OCI-LY1 (cell line): ENCODE results near the gene CPM.

Experiments
- H2AFZ ChIP-seq: fragments of 200-600 bp; sonication (generic), shearing (Covaris generic); 2 replicates; pipeline ENCODE4 v1.6.0; 2014; ENCODE audit warnings: antibody characterized with exemption, mild to moderate bottlenecking, low read length
- H3F3A ChIP-seq: fragments of 200-600 bp; sonication (generic), shearing (Covaris generic); 2 replicates; pipeline ENCODE4 v1.6.0; 2014; ENCODE audit warnings: mild to moderate bottlenecking, antibody characterized with exemption, low read length, moderate library complexity; ENCODE audit not compliant: insufficient read depth
- H3K27ac ChIP-seq: fragments of 200-600 bp; sonication (generic); 2 replicates; pipeline ENCODE4 v1.5.1; 2014; ENCODE audit warnings: low read length, mixed run types, mild to moderate bottlenecking, low read depth; ENCODE audit not compliant: poor library complexity, severe bottlenecking
- H3K27me3 ChIP-seq: fragments of 200-600 bp; sonication (generic); 2 replicates; pipeline ENCODE4 v1.6.0; 2014; ENCODE audit warnings: antibody characterized with exemption, mild to moderate bottlenecking, low read length, moderate library complexity; ENCODE audit not compliant: insufficient read depth
- H3K36me3 ChIP-seq: fragments of 200-600 bp; sonication (generic); 2 replicates; pipeline ENCODE4 v1.6.1; 2014; ENCODE audit warnings: mild to moderate bottlenecking, antibody characterized with exemption, low read length, moderate library complexity, mixed read lengths; ENCODE audit not compliant: insufficient read depth
- H3K4me1 ChIP-seq: fragments of 200-600 bp; sonication (generic); 2 replicates; pipeline ENCODE4 v1.5.1; 2014; ENCODE audit warnings: mild to moderate bottlenecking, low read length, moderate library complexity; ENCODE audit not compliant: insufficient read depth, severe bottlenecking
- H3K4me2 ChIP-seq: fragments of 200-600 bp; sonication (generic), shearing (Covaris generic); 2 replicates; pipeline ENCODE4 v1.6.1; 2014; ENCODE audit warnings: low read length
- H3K4me3 ChIP-seq: fragments of 200-600 bp; sonication (generic); 2 replicates; pipeline ENCODE4 v1.5.1; 2014; ENCODE audit warnings: low read length, low read depth, mild to moderate bottlenecking, mixed read lengths; ENCODE audit not compliant: poor library complexity, severe bottlenecking
- H3K79me2 ChIP-seq: fragments of 200-600 bp; shearing (Covaris generic); 2 replicates; pipeline ENCODE4 v1.6.1; 2016; ENCODE audit warnings: mixed run types, low read length, mixed read lengths; ENCODE audit not compliant: insufficient read depth
- H3K9ac ChIP-seq: fragments of 200-600 bp; sonication (generic), shearing (Covaris generic); 2 replicates; pipeline ENCODE4 v1.6.1; 2014; ENCODE audit warnings: mild to moderate bottlenecking, low read length, mixed read lengths
- H3K9me2 ChIP-seq: fragments of 200-600 bp; sonication (generic), shearing (Covaris generic); 2 replicates; pipeline ENCODE4 v1.6.1; 2014; ENCODE audit warnings: low read depth, mild to moderate bottlenecking, low read length, mixed read lengths
- H3K9me3 ChIP-seq: fragments of 200-600 bp; shearing (Covaris generic); 2 replicates; pipeline ENCODE4 v1.6.1; 2014; ENCODE audit warnings: low read length, mixed read lengths
- H4K20me1 ChIP-seq: fragments of 200-600 bp; sonication (generic), shearing (Covaris generic); 2 replicates; pipeline ENCODE4 v1.6.0; 2016; ENCODE audit warnings: mild to moderate bottlenecking, low read length; ENCODE audit not compliant: insufficient read depth
- CTCF ChIP-seq: fragments of 200-600 bp; sonication (generic), shearing (Covaris generic); IDR thresholded peaks from 2 replicates; pipeline ENCODE4 v1.5.1; 2017; ENCODE audit warnings: mild to moderate bottlenecking, antibody characterized with exemption, low read length, moderate library complexity, mixed read lengths
- EZH2 ChIP-seq: fragments of 200-600 bp; sonication (generic), shearing (Covaris generic); IDR thresholded peaks from 2 replicates; pipeline ENCODE4 v1.8.0; 2017; ENCODE audit warnings: borderline replicate concordance, mixed run types, mild to moderate bottlenecking, antibody characterized with exemption, low read length, moderate library complexity, mixed read lengths

CPM gene

DNA sequence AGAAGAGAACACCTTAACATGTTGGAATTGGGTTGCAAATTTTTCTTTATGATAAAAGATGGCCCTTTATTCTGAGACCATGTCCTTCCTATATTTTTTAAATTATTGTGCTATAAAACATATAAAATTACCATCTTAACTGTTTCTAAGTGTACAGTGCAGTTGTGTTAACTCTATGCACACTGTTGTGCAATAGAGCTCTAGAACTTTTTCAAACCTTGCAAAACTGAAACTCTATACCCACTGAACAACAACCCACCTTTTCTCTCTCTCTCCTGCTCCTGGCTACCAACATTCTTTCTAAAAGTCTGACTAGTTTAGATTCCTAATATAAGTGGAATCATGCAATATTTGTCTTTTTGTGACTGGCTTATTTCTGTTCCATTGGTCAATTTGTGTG, 7.8 kb upstream of the CPM start:
- Histone ChIP-seq H3K4me2 (no peak overlapping the region), H3K9me2 (no peaks in the 10 kb centered on the region), H3K27ac (no peak overlapping the region)

GRCh38 chr12:68939505-68939904, 6.5 kb upstream of the CPM start:
- Histone ChIP-seq H3K27me3 (no peaks in the 10 kb centered on the region), H2AFZ (no peak overlapping the region), H3K4me1 (no peaks in the 10 kb centered on the region), H3K9ac (no peak overlapping the region), H3K4me3 (no peak overlapping the region), H3K36me3 (no peaks in the 10 kb centered on the region), H3K9me3 (no peaks in the 10 kb centered on the region), H3K9me2 (no peaks in the 10 kb centered on the region), H3K27ac (no peak overlapping the region), H3K79me2 (no peaks in the 10 kb centered on the region), H3F3A (no peaks in the 10 kb centered on the region), H3K4me2 (no peak overlapping the region), H4K20me1 (no peaks in the 10 kb centered on the region)
- TF ChIP-seq EZH2: no peak
- TF ChIP-seq CTCF: no peak

More for the DNA sequence above, 7.8 kb upstream of the CPM start:
- H3K27me3 ChIP-seq: no peaks in the 10 kb centered on the region
- no peak for TF ChIP-seq CTCF
- no peak for TF ChIP-seq EZH2
- H3K79me2 ChIP-seq: no peaks in the 10 kb centered on the region
- no peak overlapping the region for H3K4me3 ChIP-seq
- no peaks in the 10 kb centered on the region for H3K9me3 ChIP-seq
- H3F3A ChIP-seq: no peaks in the 10 kb centered on the region
- H3K9ac ChIP-seq: no peak overlapping the region
- no peaks in the 10 kb centered on the region for H4K20me1 ChIP-seq
- no peaks in the 10 kb centered on the region for H3K4me1 ChIP-seq
- H2AFZ ChIP-seq: no peak overlapping the region
- H3K36me3 ChIP-seq: no peaks in the 10 kb centered on the region

- H3K9me3 ChIP-seq: no peaks in the 10 kb centered on the region
- no peak overlapping the region for H3K4me2 ChIP-seq
- H3K27me3 ChIP-seq: no peaks in the 10 kb centered on the region
- no peak overlapping the region for H3K4me3 ChIP-seq
- no peaks in the 10 kb centered on the region for H3K9me2 ChIP-seq
- H4K20me1 ChIP-seq: no peaks in the 10 kb centered on the region
- H3F3A ChIP-seq: no peaks in the 10 kb centered on the region
- H3K4me1 ChIP-seq: no peaks in the 10 kb centered on the region
- H3K79me2 ChIP-seq: no peaks in the 10 kb centered on the region
- H3K9ac ChIP-seq: no peak overlapping the region
- H3K27ac ChIP-seq: no peak overlapping the region
- no peak for TF ChIP-seq CTCF
- no peak for TF ChIP-seq EZH2
- no peak overlapping the region for H2AFZ ChIP-seq
- no peaks in the 10 kb centered on the region for H3K36me3 ChIP-seq
These were observed 1.4 kb upstream of the CPM start for GRCh38 chr12:68934392-68934791.
